HG03196 (cell line): ENCODE measurements around the gene RIOK2.
A peak's percentile ranks its signal among the peaks of the same experiment; 100 is the strongest.
"Not testable (repeated sequence)": the region's sequence is repeated elsewhere in the genome, so short reads cannot be mapped to it uniquely, and the experiment has no call there.

Experiments used
- ATAC-seq: cut with Tn5 transposase; IDR thresholded peaks from one replicate; pipeline ENCODE4 v1.9.1; 2021; ENCODE audit not compliant: unreplicated experiment

The RIOK2 gene

DNA sequence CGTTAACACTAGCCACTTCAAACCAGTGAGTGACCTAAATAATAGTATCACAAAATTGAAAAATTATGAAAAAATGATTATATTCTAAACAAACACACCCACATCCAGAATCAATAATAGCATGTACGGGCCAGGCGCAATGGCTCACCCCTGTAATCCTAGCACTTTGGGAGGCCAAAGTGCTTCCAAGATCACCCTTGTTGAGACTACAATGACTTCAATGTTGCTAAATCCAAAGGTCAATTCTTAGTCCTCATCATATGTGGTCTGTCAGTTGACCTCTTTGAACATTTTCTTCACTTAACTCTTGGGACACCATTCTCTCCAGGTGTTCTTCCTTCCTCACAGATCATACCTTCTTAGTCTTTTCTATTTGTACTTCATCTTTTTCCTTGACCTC is 11.3 kb downstream of the RIOK2 start:
- no peak for ATAC-seq

DNA sequence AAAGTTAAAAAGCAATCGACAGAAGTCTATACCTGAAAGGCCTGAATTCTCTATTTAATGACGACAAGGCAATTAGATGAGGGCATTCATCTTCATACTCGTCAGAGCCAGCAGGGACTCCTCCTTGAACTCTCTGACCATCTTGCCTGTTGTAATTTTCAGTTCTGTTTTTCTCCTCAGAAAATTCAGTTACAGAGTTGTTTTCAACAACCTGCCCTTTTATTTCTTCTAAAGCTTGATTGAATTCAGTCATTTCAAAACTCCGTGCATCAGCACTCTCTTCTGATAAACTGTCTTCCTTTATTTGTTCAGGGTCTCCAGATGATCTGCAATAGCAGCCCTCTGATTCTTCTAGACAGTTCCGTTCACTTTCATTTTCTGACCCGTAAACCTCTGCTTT is 15.6 kb downstream of the RIOK2 start:
- ATAC-seq = no peak

DNA sequence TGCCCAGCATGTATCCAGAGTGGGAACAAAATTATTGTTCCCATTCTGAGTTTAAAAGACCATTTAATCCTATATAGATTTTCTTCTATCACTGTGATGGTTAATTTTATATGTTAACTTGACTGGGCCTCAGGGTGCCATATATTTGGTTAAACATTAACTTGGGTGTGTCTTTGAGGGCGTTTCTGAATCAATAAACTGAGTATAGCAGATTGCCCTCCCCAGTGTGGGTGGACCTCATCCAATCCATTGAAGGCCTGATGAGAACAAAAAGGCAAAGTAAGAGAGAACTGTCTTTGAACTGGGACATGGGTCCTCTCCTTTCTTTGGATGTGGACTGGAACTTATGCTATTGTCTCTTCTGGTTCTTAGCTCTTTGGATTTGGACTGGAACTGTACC is 17.3 kb downstream of the RIOK2 start:
- ATAC-seq = no peak

DNA sequence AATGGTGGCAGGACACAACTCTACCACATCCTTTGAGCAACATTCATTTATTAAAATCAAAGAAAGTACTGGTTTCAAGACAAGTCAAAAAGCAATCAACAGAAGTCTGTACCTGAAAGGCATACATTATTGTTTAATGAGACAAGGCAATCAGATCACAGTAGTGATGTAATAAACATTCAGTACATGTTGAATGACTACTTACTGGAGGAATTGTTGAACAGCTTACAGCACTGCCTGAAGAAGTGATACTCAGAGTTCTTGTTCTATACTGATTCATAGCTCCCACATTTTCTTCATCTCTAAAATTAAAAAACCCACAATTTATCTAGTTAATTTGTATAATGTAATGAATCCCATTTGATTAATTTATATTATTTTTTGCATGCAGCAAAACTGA is 18.2 kb downstream of the RIOK2 start:
- no peak for ATAC-seq

DNA sequence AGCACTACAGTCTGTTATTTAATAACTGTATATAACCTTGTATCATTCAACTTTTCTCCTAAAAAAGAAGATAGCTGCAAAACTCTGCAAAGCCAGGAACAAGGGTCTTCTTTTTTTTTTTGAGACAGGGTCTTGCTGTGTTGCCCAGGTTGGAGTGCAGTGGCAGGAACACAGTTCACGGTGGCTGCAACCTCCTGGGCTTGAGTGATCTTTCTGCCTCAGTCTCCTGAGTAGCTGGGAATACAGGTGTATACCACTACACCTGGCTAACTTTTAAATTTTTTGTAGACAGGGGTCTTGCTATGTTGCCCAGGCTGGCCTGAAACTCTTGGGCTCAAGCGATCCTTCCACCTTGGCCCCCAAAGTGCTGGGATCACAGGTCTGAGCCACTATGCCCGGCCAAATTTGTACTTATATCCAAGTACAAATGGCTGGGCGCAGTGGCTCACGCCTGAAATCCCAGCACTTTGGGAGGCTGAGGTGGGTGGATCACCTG is 19.2 kb downstream of the RIOK2 start:
- no peak for ATAC-seq

DNA sequence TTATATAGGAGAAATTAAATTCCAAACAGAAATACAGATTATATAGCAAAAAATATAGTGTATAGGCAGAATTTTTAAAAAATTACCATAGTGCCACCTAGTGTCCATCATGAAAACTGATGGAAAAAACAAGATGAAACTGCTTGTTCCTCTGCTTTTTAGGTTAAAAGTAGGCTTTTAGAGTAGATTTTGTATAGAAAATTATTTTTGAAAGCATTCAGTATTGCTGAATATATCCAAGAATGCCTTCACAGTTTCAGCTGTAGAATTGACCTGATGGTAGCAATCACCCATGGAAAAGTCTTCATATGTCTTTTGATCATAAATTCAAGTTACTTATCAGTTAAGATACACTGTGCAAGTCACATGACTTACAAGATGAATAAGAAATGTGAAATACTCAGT is 19.7 kb downstream of the RIOK2 start:
- ATAC-seq = no peak

DNA sequence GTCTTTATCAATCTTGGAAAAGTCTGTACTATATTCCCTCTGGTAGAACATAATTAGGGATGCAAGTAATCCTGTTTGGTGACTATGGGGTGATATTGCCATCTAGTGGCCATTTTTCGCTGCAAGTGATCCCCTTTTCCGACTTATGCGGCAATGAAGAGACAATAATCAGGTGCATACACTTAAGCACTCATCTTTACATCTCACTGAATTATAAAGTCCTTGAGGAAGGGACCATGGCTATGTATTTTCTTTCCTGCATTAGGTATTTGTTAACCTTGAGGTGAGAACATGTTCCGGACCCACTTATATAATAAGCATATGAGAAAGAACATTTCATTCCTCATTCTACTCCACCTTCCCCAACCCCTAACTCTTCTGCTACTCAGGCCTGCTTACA is 21.0 kb downstream of the RIOK2 start:
- ATAC-seq = peak; percentile 49

DNA sequence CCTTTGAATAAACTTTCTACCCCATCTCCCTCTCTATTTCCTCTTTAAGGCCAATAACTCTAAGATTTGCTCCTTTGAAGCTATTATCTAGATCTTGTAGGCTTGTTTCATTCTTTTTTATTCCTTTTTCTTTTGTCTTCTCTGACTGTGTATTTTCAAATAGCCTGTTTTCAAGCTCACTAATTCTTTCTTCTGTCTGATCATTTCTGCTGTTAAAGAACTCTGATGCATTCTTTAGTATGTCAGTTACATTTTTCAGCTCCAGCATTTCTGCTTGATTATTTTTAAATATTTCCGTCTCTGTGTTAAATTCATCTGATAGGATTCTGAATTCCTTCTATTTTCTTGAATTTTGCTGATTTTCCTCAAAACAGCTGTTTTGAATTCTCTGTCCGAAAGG is 25.4 kb downstream of the RIOK2 start:
- no peak for ATAC-seq

DNA sequence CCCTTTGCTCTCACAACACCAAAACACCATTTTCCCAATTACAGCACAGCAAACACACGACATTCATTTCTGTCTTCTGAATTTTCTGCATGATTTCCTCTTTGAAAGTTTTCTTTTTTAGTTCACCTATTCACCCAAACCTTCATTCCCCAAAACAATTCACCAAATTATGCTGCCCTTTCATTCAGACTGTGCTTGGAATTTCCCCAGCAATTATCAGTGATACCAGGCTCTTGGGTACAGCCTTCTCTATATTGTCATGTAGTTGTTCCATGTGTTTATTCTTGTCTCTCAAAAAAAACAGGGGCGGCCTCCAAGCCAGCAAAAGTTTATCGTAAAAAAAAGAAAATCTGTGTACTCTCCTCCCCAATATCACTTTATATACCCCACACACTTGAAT is 31.7 kb downstream of the RIOK2 start:
- no peak for ATAC-seq

DNA sequence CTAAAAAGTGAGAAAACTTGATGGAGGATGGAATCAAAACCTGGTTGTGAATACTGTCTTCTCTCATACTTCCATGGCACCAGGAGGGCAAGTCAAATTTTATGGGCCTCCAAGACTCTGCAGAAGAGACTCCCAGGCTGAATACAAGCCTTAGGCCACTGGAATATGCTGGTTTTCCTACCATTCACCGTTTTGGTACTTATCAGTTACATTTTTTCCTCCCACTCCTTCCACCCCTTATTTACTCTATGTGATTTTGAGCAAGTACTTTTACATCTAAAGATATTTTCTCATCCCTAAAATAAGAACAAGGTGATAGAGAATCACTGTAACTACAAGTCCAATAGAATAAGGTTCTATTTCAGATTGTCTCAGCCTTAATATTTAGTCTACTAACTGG is 32.6 kb downstream of the RIOK2 start:
- ATAC-seq = no peak

DNA sequence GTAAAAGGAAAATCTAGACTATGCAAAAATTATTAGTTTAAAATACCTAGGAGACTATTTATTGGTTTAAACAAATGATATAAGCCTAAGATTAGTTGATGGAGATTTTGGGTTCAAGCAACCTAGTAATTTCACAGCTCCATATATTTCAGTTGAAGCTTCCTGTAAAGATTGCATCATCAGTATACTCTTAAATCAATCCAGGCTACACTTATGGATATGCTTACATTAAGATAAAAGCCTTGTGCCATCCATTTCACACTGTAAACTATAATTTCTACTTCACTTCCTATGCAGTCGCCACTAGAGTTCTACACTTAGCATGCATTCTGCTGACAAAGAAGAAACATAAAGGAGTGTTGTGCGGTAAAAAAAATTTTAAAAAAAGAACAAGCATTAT is 33.3 kb downstream of the RIOK2 start:
- no peak for ATAC-seq

DNA sequence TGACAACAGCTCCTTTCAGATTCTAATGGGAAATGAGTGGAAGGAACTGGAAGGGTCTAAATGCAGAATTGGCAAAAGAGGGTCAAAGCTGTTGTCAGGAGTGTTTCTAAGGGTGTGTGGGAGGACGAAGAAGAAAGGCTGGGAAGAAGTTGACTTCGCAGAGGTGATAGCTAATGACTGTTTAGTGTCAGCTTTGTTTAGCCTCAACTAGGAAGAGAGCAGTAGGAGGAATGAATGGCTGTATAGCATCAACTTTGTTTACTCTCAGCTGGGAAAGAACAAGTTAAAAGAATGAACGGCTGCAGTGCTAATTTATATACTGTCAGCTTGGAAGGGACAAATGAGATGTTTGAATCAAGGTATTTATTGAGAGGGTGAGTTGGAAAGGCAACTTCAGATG is 34.8 kb downstream of the RIOK2 start:
- ATAC-seq = no peak

DNA sequence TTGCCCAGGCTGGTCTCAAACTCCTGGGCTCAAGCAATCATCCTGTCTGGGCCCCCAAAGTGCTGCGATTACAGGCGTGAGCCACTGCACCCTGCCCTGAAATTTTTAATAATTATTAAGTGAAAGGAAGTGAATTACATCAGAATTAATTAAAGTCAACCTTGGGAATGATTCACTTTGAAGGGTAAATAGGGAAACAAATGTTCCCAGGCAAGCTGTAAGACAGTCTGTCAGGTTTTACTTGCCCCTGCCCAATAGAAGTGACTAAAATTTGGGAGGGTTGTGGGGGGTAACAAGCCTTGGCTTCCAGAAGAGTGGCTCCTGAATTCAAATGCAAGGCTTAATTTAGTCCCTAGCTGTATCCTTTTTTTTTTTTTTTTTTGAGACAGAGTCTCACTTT is 39.3 kb downstream of the RIOK2 start:
- no peak for ATAC-seq

DNA sequence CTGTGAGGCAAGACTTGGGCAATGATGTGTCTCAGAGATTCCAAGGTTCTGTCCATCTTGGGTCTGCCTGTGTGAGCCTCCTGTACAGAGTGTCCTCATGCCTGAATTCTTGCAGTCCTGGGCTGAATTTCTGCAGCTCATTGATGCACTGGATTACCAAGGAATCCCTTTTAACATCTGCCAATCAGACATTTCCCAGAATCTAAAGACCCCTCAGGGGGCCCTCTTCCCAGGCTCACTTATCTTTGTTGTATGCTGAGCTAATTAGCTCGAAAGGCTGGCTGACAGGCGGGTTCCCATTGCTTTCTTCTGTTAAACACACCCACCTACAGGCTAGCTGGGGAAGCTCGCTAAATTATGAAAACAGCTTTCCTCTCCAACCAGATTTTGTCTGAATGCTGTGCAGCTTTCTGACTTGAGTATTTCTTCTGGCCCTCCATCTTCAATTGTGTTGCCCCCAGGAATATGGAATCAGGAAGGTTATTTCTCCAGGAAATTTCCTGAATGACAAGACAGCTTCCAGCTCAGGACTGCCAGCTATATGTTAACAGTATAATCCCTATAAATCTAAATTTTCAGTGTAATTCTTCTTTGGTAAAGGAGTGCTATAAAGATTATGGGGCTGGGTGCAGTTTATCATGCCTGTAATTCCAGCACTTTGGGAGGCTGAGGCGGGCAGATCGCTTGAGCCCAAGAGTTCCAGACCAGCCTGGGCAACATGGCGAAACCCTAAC is 40.4 kb downstream of the RIOK2 start, which contains the start of gene LIX1:
Gene LIX1, minus strand, starts transcription at position 91 of the 734 bp plus-strand sequence. Its CDS starts 35 bp downstream, at position 56.
- ATAC-seq = no peak

DNA sequence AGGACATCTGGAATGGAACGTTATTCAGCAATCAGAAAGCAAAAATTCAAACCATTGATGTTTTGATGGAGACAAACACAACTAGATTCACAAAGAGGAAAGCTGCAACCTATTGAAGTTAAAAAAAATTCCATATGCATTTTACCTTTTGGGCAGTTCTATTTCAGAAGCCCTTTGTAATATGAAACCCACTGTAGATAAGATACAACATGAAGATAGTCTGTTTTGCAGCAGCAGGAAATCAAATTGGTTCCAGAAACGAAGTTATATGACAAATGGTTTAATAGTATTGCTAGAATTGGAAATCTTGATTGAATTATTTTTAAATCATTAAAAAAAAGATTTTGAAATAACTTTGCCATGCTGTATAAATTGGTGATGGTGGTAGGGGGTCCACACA is 41.5 kb downstream of the RIOK2 start:
- no peak for ATAC-seq

DNA sequence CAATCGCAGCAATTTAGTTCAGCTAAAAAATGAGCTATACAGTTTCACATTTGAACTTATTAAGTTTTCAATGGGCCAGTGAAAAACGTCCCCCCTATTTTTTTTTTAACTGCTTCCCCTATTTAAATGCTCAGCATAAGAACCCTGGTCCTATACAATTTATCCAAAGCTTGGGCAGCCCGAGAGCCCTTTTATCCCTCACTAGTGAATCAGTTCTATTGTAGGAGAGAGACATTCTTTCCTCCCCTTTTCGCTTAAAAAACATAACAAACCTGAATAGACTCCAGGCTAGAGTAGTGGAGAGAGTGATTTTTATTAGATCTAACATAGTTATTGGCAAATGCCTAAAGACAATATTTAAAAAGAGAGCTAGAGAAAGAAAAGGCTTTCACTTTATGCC is 42.0 kb downstream of the RIOK2 start:
- ATAC-seq = no peak

DNA sequence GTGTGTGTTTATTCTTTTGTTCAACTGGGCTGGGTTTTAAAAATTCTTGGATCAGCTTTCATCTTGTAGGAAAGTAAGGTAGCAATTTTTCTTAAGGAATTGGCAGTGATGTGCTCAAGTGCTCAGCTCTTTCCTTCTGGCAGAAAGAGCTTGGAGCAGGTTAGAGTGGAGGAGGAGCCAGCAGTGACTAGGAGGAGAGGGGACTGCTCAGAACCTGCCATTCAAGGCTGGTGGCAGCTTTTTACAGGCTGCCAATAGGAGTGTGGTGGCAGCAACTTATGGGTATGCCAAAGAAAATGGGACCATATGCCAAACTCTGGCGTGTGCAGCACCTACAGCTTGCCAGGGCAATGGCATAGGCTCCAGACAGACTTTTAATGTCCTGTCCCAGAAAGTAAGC is 42.8 kb downstream of the RIOK2 start:
- not testable (repeated sequence) for ATAC-seq

DNA sequence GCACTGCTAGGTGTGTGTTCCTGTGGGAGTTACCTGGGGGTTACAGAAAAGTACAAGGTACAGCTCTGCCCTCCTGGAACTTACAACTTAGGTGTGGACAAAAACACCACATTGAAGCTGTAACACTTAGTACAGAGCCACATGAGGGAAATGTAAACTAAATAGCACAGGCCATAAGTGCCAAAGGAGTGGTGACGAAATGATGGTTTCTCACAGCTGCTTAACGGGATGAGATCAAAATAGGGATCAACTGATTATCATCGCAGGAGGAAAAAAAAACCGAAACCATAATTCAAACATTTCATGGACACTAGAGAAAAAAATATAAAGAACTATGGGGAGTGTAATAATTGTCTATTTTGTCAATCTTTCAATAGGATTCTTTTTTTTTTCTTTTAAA is 46.6 kb downstream of the RIOK2 start:
- ATAC-seq = no peak

DNA sequence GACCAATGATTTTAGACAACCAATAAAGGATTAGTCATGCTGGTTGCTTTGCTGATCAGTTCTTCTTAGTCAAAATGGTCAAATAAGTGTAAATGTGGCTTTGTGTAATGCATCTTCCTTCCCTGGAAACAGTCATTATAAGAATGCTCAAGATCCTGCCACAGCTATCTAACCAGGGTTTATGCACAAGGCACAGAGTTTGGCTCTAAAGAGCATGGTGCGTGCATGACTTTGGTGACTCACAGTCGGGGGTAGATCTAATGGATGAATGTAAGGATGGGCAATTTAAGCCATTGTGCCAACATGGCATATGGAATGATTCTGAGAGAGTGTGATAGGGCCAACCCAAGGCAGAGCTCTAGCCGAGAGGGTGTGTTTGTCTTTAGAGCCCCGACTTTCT is 47.2 kb downstream of the RIOK2 start:
- no peak for ATAC-seq

DNA sequence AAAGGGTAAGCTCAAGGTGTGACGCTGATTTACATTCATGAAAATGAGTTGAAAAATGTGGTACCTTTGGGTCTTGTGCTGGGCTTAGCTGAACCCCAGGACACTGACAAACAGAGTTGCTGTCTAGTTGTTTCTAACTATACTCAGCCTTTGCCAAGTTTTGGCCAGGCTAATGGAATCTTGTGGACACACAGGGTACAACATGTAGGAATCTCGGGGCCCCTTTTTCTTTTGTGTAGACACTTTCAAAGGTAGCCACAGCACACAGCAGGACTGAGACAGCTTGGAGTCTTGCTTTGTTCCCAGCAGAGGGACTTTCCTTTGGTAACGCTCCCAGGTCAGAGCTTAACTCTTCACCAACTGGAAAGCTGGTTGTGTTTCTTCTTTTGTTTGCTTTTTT is 48.4 kb downstream of the RIOK2 start:
- no peak for ATAC-seq

DNA sequence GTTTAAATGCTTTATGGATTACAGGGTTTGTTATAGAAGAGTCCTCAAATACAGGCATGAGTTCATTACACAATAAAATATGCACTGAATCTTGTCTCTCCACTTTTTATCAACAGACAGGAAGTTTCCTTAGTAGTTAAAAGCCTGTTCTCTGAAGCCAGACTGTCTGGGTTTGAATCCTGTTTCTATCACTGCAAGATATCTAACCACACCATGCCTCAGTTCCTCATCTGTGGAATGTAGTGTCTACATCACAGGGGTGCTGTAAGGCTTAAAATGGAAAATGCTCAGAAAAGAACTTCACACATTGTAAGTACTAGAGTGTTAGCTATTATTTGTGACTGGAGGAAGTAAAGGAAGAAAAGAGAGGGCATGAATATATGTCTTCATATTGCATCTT is 49.9 kb downstream of the RIOK2 start:
- ATAC-seq = no peak

DNA sequence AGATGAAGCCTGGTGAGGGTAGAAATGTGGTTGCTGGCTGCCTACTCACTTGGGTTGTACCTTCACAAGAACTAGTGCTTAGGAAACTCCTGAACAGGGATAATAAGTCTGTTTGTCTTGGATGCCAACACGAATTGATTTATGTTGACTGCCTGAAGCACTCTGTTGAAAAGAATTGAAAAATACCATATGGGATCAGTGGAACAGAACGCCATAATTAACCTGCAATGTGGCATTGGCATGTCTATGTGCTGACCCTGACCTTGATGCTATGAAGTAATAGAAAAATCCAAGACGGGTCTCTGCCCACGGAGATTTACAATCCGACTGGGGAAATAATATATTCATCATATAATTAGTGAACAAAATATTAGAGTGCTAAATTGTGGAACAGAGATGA is 51.1 kb downstream of the RIOK2 start:
- no peak for ATAC-seq

DNA sequence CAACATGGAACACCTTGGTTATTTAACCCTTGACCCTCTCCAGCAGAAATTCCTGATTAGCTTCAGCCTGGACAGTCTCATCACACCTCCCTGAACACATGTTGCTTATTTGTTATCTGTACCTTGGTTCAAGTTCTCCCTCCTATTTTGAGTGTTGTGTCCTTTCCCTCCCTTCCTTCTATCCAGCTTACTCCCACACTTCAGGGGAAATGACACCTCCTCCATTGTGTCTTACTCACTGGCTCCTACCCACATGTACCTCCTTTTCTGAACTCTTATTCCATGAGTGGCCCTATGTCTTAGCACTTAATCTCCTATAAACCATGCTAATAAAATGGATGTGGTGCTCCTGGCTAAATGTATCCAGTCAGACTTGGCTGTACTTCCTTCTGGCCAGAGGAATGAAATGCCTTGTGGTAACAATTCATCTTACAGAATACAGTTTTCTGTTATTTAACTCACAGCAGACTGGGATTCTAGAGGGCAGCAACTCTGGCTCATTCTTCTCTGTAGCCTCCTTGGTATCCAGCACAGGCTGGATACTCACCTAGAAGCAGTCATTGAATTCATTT is 51.8 kb downstream of the RIOK2 start:
- ATAC-seq = no peak
